Astrocyte (in vitro differentiated cells and primary cell): ENCODE measurements around the gene RAP1GAP. TPM values are rescaled to one million over a fixed set of nuclear protein-coding genes. Genes with fewer than 3 reads are reported as not detected.

Experiments
- DNase-seq: peaks from one replicate; pipeline ENCODE4 v3.0.0-alpha.2; 2010; ENCODE audit warnings: low read depth
- FAIRE-seq: peaks from 2 replicates; lab custom pipeline; 2011; peaks lifted over from hg19 to GRCh38; lab: Jason Lieb, UNC
- H2AFZ ChIP-seq: 2 replicates; pipeline ENCODE4 v1.6.0; 2012; ENCODE audit warnings: low read depth, low read length, inconsistent platforms
- H3K27ac ChIP-seq: 2 replicates; pipeline ENCODE4 v1.5.1; 2011; ENCODE audit warnings: low read depth, low read length, inconsistent platforms
- H3K27me3 ChIP-seq: 2 replicates; pipeline ENCODE4 v1.6.0; 2011; ENCODE audit warnings: low read length, inconsistent platforms; ENCODE audit not compliant: insufficient read depth
- H3K36me3 ChIP-seq: 2 replicates; pipeline ENCODE4 v1.5.1; 2011; ENCODE audit warnings: low read length, inconsistent platforms; ENCODE audit not compliant: insufficient read depth
- H3K4me1 ChIP-seq: 2 replicates; pipeline ENCODE4 v1.5.1; 2011; ENCODE audit warnings: low read length, inconsistent platforms; ENCODE audit not compliant: insufficient read depth
- H3K4me2 ChIP-seq: 2 replicates; pipeline ENCODE4 v1.6.0; 2012; ENCODE audit warnings: low read length, inconsistent platforms
- H3K4me3 ChIP-seq: 2 replicates; pipeline ENCODE4 v1.5.1; 2011; ENCODE audit warnings: low read depth, mild to moderate bottlenecking, low read length, inconsistent platforms; ENCODE audit not compliant: insufficient read depth
- H3K79me2 ChIP-seq: 2 replicates; pipeline ENCODE4 v1.6.0; 2012; ENCODE audit warnings: mild to moderate bottlenecking, low read length, inconsistent platforms; ENCODE audit not compliant: insufficient read depth
- H3K9ac ChIP-seq: 2 replicates; pipeline ENCODE4 v1.6.0; 2012; ENCODE audit warnings: mild to moderate bottlenecking, low read length, inconsistent platforms
- H3K9me3 ChIP-seq: 2 replicates; pipeline ENCODE4 v1.5.1; 2012; ENCODE audit warnings: low read depth, mild to moderate bottlenecking, low read length, inconsistent platforms; ENCODE audit not compliant: insufficient read depth
- H4K20me1 ChIP-seq: 2 replicates; pipeline ENCODE4 v1.6.0; 2012; ENCODE audit warnings: low read length, inconsistent platforms; ENCODE audit not compliant: insufficient read depth
- H3K27ac Mint-ChIP-seq: one replicate; pipeline ENCODE4 v1.8.0; 2021; ENCODE audit warnings: mild to moderate bottlenecking, mixed read lengths; ENCODE audit not compliant: unreplicated experiment
- H3K27me3 Mint-ChIP-seq: one replicate; pipeline ENCODE4 v1.8.0; 2021; ENCODE audit warnings: low read depth, mixed read lengths; ENCODE audit not compliant: unreplicated experiment
- H3K36me3 Mint-ChIP-seq: one replicate; pipeline ENCODE4 v1.8.0; 2021; ENCODE audit warnings: low read depth, mixed read lengths; ENCODE audit not compliant: unreplicated experiment
- H3K4me1 Mint-ChIP-seq: one replicate; pipeline ENCODE4 v1.8.0; 2021; ENCODE audit warnings: low read depth, mixed read lengths; ENCODE audit not compliant: unreplicated experiment
- H3K4me3 Mint-ChIP-seq: one replicate; pipeline ENCODE4 v1.8.0; 2021; ENCODE audit warnings: mild to moderate bottlenecking, moderate library complexity, mixed read lengths; ENCODE audit not compliant: unreplicated experiment
- H3K9me3 Mint-ChIP-seq: one replicate; pipeline ENCODE4 v1.8.0; 2021; ENCODE audit warnings: mild to moderate bottlenecking, mixed read lengths; ENCODE audit not compliant: unreplicated experiment
- EZH2 ChIP-seq: IDR thresholded peaks from 2 replicates; pipeline ENCODE4 v1.6.1; 2012; ENCODE audit warnings: mild to moderate bottlenecking, low read length, inconsistent platforms; ENCODE audit not compliant: insufficient read depth
- total RNA-seq: library from RNA; stranded (reverse); gene quantifications from 2 replicates; pipeline ENCODE4 v1.2.1, GENCODE V29; 2021
- TF ChIP-seq, protein P1 (sequence below): IDR thresholded peaks from 2 replicates; pipeline ENCODE4 v1.5.1; 2011; ENCODE audit warnings: low read depth, mild to moderate bottlenecking, inconsistent platforms, low read length, moderate library complexity; ENCODE audit not compliant: insufficient read depth

The RAP1GAP gene
- total RNA-seq, 1 donor from 2014 or later, result 3.2 TPM

DNA sequence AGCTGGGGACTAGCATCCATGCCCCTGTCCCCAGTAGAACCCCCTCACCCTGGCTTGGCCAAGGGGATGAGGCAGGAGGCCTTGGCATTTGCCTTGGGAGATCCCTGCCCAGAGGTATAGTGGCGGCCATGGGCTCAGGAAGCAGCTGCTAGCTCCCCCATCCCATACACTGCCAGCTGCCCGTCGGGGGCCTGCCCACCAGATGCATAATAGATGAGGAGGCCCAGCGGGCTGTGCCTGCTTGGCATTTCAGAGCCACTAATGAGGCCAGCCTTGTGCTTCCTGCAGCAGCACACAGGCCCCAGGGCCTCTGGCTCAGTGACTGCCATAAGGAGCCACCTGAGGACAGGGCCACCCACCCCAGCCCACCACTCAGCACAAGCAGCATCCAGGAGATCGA is 23.6 kb downstream of the RAP1GAP start:
- Histone ChIP-seq H3K9me3 (no peaks in the 10 kb centered on the region), H4K20me1 (no peaks in the 10 kb centered on the region), H3K4me3 (no peak overlapping the region), H3K9ac (no peak overlapping the region), H3K4me1 (no peaks in the 10 kb centered on the region), H2AFZ (no peak overlapping the region), H3K79me2 (no peaks in the 10 kb centered on the region), H3K36me3 (no peaks in the 10 kb centered on the region), H3K4me2 (no peak overlapping the region), H3K27ac (no peak overlapping the region), H3K27me3 (peaks cover 10% of the 10 kb centered on the region)
- Mint-ChIP-seq H3K27ac (no peak overlapping the region), H3K4me3 (no peak overlapping the region), H3K36me3 (no peaks in the 10 kb centered on the region), H3K4me1 (peaks cover 7% of the 10 kb centered on the region), H3K27me3 (peaks cover 22% of the 10 kb centered on the region), H3K9me3 (peaks cover 2% of the 10 kb centered on the region)
- DNase-seq (no peak), FAIRE-seq (no peak)
- TF ChIP-seq, protein P1, sequence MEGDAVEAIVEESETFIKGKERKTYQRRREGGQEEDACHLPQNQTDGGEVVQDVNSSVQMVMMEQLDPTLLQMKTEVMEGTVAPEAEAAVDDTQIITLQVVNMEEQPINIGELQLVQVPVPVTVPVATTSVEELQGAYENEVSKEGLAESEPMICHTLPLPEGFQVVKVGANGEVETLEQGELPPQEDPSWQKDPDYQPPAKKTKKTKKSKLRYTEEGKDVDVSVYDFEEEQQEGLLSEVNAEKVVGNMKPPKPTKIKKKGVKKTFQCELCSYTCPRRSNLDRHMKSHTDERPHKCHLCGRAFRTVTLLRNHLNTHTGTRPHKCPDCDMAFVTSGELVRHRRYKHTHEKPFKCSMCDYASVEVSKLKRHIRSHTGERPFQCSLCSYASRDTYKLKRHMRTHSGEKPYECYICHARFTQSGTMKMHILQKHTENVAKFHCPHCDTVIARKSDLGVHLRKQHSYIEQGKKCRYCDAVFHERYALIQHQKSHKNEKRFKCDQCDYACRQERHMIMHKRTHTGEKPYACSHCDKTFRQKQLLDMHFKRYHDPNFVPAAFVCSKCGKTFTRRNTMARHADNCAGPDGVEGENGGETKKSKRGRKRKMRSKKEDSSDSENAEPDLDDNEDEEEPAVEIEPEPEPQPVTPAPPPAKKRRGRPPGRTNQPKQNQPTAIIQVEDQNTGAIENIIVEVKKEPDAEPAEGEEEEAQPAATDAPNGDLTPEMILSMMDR, result no peak
- TF ChIP-seq EZH2, result no peak

DNA sequence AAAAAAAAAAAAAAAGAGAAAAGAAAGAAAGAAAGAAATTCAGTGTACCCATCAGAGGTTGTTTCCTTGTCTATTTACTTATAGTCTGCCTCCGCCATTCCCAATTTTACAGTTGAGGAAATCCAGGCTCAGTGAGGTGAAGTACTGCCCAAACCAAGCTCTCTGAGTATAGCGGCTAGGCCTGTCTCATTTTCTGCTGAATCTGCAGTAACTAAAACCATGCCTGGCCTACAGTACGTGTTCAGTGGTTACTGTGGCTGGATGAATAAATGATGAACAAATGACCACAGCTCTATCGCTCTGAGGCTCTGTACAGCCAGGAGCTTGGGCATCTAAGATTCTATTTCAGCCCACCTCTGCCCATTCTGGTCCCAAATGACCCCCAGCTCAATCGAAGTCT is 24.3 kb downstream of the RAP1GAP start:
- H3K36me3 Mint-ChIP-seq, result no peaks in the 10 kb centered on the region
- peaks cover 12% of the 10 kb centered on the region for H3K4me1 Mint-ChIP-seq

DNA sequence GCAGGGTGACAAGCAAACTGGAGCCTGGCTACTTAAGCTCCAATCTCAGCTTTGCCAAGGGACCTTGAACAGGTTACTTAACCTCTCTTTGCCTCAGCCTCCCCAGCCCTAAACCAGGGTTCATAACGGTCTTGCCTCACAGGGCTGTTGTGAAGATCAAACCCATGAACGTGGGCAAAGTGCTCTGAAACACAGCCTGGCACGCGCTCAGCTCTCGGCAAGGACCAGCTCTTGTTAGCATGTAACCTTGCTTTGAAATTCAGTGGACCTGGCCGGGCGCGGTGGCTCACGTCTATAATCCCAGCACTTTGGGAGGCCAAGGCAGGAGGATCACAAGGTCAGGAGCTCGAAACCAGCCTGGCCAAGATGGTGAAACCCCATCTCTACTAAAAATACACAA is 24.8 kb downstream of the RAP1GAP start:
- Histone ChIP-seq H4K20me1 (no peaks in the 10 kb centered on the region), H3K36me3 (no peaks in the 10 kb centered on the region), H3K9me3 (no peaks in the 10 kb centered on the region), H3K4me2 (no peak overlapping the region), H2AFZ (no peak overlapping the region), H3K9ac (no peak overlapping the region), H3K4me3 (no peak overlapping the region), H3K4me1 (peaks cover 4% of the 10 kb centered on the region), H3K27me3 (peaks cover 6% of the 10 kb centered on the region), H3K79me2 (no peaks in the 10 kb centered on the region), H3K27ac (no peak overlapping the region)
- H3K9me3 Mint-ChIP-seq, result peaks cover 2% of the 10 kb centered on the region
- DNase-seq, result no peak
- FAIRE-seq, result no peak
- H3K4me1 Mint-ChIP-seq, result peaks cover 17% of the 10 kb centered on the region
- no peak for TF ChIP-seq EZH2
- TF ChIP-seq, protein P1, result no peak
- H3K27ac Mint-ChIP-seq, result no peak overlapping the region
- H3K4me3 Mint-ChIP-seq, result no peak overlapping the region
- H3K36me3 Mint-ChIP-seq, result no peaks in the 10 kb centered on the region
- H3K27me3 Mint-ChIP-seq, result peaks cover 13% of the 10 kb centered on the region

More for the DNA sequence above, 24.3 kb downstream of the RAP1GAP start:
- Histone ChIP-seq H3K9ac (no peak overlapping the region), H3K4me3 (no peak overlapping the region), H3K36me3 (no peaks in the 10 kb centered on the region), H3K9me3 (no peaks in the 10 kb centered on the region), H2AFZ (no peak overlapping the region), H3K27me3 (peaks cover 8% of the 10 kb centered on the region), H3K4me2 (no peak overlapping the region), H3K27ac (no peak overlapping the region), H4K20me1 (no peaks in the 10 kb centered on the region), H3K4me1 (no peaks in the 10 kb centered on the region), H3K79me2 (no peaks in the 10 kb centered on the region)
- TF ChIP-seq, protein P1, result no peak
- no peak for TF ChIP-seq EZH2
- Mint-ChIP-seq H3K27me3 (peaks cover 17% of the 10 kb centered on the region), H3K4me3 (no peak overlapping the region), H3K9me3 (peaks cover 2% of the 10 kb centered on the region), H3K27ac (no peak overlapping the region)
- no peak for FAIRE-seq
- no peak for DNase-seq
